ENCODE results near the gene PLAGL1. TPM values are rescaled to one million over a fixed set of nuclear protein-coding genes. Genes with fewer than 3 reads are reported as not detected.
"Not testable (repeated sequence)": the region's sequence is repeated elsewhere in the genome, so short reads cannot be mapped to it uniquely, and the experiment has no call there.

Gene PLAGL1
- polyA plus RNA-seq, 12 donors = 228 to 470 (median 298) TPM

DNA sequence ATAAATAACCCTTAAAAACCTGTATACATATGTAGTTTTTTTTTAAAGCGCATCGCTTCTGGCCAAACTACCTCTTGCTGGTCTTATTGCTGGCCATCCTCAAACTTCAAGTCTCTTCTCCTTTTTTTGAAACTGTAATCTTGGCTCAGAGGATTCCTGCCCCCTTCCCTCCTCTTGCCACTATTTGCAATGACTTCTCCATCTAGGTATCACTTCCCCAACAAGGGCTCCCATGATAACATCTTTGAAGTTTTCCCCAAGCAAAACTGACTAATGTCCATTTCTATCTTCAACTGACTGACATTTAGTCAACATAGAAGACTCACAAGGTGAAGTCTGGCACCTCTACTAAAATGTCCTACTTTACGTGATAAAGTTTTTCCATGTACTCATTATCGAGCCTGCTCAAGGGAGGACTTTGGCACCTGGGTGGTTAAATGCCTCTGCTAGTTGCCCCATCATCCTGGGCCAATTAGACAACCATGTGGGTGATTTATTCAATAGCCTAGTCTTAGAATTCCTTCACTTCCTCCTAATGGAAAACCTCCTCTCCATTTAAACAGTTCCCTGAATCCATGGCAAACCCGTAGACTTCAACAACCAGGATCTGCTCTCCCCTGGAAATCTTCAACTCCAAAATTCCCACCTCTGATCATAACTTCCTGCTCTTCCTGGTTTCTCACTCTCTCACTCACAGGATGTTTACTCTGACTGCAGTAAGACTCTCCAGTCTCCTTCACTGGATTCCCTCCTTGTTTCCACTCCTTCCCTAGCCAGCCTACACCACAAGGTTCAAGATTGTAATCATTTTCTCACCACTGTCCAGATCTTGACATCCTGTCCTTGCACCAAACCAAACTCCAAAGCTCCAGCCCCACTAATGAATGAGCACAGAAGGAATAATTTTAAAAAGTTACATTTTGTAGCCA lies 9.4 kb upstream of the PLAGL1 start:
- no peak for DNase-seq

DNA sequence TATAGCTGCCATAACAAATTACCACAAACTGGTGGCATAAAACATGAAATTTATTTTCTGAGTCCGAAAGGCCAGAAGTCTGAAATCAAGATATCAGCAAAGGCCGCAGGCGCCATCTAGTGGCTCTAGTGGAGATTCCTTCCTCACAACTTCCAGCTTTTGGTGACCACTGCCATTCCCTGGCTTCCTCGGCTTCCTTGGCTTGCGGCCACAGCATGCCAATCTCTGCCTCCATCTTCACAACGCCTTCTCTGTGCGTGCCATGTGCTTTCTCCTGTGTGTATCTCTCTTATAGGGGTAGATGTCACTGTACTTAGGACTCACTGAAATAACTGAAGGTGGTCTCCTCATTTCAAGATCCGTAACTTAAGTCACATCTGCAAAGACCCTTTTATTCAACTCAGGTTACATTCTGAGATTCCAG lies 5.4 kb upstream of the PLAGL1 start:
- peak; percentile 85 for DNase-seq

DNA sequence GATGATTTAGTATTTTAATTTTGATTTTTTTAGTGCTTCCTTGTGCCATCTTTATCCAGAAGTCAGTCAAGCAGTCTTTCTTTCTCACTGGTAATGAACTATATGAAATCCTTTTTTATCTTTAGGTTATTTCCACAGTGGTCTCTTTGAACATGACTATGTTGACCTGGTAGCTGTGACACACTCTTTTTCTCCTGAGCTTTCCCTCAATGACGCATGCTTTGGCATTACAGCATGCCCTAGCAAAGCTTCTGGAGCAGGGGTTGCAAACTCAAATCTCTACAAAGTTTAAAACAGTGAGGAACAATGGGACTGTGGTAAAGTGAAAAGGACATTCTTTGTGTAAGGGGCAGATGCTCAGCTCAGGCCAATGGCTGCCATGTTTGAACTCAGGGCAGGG lies 4.5 kb upstream of the PLAGL1 start:
- no peak for DNase-seq

DNA sequence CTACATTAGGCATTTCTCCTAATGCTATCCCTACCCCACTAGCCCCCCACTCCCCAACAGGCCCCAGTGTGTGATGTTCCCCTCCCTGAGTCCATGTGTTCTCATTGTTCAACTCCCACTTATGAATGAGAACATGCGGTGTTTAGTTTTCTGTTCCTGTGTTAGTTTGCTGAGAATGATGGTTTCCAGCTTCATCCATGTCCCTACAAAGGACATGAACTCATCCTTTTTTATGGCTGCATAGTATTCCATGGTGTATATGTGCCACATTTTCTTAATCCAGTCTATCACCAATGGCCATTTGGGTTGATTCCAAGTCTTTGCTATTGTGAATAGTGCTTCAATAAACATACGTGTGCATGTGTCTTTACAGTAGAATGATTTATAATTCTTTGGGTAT lies 1.6 kb upstream of the PLAGL1 start:
- DNase-seq = not testable (repeated sequence)

DNA sequence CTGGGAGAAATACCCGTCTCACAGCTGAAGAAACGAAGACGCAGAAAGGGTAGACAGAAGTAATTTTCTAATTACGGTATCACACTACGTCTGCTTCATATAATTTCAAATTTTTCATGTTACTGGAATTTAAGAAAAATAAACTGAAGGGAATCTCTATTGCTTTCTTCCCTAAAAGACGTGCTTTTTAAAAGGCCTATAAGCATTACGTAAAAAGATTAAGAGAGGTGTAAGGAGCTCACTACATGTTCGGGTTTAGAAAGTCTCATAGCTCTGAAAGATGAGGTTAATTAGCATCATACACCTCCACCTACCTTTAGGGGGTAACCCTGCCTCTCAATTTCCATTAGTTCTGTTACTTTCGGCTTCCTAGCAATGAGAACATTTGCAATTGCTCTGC lies 787 bp upstream of the PLAGL1 start:
- no peak for DNase-seq

DNA sequence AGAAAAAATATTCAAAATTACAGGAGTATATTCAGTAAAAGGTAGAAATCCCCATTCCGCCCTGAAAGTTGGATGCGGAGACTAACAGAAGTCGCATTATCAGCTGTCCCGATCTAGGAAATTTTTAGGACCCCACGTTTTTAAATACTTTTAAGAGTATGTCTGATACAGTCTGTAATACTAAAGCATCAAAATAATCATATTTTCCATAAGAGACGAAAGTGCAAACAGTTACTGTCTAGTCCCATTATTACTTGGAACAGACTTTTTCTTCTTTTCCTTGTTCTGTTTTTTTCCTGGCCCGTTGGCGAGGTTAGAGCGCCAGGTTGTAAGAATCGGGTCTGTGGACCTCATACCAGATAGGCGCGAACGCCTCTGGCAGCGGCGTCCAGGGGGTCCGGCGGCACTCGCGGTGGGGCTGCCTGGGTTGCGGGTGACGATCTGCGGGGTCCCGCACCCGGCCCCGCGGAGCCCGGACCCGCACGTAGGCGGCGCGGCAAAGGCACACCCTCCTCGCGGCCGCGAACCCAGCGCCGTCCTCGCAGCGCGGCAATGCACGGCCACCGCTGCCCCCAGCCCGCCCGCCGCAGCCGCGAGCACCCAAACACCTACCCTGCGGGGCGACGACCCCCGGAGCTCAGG lies 460 bp downstream of the PLAGL1 start:
- no peak for DNase-seq

DNA sequence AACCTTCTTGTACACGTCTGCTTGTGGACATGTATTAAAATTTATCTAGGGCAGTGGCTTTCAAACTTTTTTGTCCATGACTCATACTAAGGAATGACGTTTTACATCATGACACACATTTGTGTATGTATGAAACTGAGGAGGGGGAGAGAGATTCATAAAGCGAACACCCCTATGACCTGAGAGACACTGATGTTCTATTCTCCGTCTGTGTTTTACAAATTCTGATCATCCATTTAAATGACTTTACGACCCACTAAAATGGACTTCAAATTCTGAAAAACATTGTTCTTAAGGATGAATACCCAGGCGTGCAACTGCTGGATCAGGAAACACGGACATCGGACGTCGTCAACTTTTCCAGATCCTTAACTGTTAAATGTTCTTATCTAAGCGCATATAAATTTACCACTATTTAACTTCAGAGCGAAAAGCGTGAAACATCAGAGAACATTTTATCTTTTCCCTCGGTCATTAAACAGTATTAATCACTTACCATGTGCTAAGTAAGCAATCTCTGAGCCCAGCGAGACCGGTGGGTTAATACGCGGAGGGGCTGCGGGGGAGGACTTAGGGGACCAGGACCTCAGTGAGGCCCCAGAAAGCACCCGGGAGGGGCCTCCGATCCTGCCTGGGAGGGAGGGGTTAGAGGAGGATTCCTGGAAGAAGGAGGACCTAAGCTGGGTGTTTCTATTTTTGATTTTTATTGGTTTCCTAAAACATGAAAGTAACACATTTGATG lies 1.2 kb downstream of the PLAGL1 start:
- DNase-seq = peak; percentile 52

DNA sequence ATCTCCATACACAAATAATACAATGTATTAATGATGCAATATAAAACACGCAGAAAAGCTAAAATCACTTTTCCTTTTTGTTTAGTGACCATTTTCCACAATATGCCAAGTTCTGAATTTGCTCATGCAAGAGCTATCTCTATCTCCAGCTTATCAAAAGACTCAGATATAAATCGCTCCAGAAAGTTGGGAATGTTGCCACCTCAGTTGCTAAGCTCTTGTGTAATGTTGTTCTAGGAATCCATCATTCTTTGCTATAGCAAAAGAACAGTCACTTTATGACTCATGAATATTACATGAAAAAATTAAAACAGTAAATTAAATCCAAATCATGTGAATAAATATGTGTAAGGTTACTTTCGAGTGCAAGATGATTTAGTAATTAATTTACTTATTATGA lies 8.7 kb downstream of the PLAGL1 start:
- DNase-seq = no peak

DNA sequence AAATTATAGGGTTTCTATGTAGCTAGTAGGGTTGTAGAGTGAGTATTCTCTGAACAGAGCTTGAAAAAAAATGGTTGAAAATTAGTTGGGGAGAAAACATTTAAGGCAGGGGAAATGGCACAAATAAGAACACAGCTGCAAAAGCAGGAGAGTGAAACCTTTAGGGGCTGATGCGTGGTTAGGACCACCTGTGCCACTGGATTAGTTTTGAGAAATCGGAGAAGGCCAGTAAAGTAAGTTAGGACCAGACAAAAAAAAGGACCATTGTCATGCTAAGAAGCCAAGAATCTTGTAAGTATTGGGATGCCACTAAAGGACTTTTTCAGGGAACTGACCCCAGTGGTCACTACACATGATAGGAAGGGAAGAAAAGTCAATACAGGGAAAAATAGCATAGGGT lies 9.4 kb downstream of the PLAGL1 start:
- no peak for DNase-seq

DNA sequence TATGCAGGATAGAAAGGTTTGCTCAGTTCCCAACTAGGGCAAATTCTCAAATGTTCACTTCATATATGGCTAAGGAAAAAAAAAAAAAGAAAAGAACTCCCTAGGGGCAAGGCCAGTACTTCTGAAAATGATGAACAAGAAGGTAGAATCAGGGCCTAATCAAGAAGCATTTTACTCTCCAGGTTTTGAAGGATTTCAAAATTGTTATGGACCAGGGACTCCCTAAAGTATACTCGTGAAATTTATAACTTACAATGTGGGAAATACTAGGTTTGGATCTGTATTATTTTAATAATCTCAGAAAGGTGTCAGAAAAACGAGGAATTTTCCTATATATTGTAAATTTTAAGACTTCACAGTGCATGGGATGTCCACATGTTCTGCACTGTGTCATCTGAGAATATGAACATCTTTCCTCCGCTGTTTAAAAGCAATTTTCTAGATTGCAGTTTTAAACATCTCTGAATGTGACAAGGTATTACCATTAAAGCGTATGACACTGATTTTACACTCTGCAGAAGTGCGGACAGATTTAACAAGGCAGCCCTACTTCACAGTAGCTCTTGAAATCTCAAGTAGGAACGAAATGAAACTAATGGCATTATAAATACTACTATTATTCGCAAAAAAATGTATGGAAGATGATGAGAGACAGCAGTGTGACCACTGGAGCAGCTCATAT lies 14.0 kb downstream of the PLAGL1 start:
- DNase-seq = no peak

DNA sequence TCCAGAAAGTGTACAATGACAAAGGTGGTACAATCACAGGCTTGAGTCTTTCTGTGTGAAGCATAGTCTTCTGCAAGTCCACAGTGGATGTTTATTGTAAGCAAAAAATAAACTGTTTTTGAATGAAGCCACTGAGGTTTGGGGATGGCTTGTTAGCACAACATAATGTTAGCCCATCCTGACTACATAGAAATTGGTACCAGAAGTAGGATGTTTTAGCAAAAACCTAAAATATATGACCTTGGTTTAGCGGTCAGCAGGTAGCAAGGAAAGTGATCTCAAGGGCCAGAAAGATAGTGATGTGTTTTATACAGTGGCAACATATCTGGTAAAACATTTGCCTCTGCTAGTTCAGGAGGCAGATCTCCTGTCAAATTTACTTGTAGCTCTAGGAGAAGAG lies 15.8 kb downstream of the PLAGL1 start:
- DNase-seq = no peak

DNA sequence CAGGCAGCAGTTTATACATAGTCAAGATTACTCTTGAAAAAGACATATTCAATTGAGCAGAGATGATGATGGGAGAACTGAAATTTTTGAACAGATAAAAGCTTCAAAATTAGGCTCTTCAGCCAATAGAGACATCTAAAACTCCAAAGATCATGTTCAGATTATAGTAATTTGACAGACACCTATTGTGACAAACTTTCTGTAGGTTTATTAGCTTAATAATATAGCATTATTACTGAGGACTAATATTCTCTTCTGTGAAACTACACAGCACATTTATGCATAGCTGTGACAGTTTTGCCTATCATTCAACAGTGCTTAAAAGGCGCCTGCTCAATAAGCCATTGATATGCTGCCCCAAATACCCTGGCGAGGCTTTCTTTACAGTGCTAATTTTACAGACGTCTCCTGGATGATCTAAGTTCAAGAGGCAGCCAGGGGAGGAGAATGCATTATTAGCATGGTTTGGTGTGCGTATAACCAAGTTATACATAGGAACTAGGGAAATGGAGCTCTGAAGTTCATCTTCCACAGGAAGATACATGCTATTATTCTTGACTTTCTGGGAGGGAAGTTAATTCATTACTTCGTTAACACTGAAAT lies 21.5 kb downstream of the PLAGL1 start:
- DNase-seq = no peak

DNA sequence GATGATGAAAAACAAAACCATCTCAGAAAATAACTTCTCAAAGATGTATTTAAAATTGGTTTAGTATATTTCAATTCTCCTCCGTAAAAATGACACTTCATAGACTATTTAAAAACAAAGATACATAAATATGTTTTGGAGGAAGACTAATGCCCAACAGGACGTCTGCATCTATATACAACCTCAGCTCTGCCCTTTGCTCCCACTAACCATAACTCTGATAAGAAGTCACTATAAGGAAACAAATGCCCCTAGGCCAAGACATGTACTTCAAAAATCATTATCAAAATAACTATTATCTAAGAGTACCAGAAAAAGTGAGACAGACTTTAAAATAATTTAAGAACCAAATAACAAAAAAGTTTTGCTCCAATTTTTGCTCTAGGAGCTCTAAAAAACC lies 23.4 kb downstream of the PLAGL1 start:
- DNase-seq = no peak

DNA sequence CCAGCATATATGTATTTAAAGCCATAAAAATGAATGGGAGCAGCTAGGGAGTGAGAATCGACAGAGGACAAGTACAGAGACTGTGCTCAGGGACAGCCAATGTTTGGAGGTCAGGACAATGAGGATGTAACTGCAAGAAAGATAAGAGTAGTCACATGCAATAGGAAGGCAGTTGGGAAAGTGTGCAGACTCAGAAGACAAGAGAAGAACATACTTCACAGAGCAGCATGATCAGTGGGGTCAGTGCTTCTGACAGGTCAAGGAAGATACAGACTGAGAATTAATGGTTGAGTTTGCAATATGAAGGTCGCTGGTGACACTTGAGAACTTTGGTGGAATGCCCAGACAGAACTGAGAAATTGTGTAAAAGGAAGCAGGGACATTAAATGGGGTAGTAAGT lies 25.1 kb downstream of the PLAGL1 start:
- no peak for DNase-seq

DNA sequence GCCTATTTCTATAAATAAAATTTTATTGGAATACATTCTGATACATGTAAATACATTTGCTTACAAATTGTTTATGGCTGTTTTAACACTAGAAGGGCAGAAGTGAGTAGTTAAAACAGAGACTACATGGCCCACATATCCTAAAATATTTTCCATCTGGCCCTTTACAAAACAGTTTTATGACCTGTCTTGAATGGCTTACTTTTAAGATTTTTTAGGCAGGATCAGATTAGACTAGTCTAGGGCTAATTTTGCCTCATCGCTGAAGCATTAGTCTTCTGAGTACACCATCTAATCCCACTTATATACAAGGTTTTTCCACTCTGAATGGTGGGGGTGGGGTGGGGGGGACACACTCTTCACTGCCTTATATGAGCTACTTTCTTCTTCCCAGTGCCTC lies 27.1 kb downstream of the PLAGL1 start:
- DNase-seq = no peak

DNA sequence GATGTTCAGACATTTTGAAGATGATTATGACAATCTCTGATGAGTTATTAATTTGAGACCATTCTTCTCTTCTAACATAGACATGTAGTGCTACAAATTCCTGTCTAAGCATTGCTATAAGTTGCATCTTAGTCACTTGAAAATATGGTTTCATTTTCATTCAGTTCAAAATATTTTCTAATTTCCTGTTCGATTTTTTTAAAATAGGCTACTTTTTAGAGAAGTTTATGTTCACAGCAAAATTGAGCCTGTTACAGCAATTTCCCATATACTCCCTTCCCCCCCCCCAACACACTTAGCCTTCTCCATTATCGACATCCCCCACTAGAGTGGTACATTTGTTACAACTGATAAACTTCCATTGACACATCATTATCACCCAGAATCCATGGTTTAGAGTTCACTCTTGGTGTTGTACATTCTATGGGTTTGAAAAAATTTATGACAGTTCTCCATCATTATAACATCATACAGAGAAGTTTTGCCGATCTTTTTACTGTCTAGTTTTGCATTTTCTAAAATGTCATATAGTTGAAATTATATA lies 31.2 kb downstream of the PLAGL1 start:
- DNase-seq = no peak

DNA sequence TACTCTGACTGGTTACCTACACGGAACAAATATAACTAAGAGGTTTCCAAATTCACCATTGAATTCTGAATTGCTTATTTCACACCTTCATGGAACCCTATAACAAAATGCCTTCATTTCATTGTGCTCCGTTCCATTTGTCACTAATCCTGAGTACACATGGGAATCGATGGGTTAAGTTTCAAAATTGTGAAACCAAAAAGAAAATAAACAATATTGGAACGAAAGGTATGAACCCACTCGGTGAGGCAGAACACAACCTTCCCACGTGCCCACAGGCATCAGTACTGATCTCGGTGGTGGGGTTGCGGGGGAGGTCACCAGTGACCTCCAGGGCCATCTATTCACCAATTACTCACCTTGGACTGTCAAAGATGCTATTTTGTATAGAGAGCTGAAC lies 34.0 kb downstream of the PLAGL1 start:
- no peak for DNase-seq

DNA sequence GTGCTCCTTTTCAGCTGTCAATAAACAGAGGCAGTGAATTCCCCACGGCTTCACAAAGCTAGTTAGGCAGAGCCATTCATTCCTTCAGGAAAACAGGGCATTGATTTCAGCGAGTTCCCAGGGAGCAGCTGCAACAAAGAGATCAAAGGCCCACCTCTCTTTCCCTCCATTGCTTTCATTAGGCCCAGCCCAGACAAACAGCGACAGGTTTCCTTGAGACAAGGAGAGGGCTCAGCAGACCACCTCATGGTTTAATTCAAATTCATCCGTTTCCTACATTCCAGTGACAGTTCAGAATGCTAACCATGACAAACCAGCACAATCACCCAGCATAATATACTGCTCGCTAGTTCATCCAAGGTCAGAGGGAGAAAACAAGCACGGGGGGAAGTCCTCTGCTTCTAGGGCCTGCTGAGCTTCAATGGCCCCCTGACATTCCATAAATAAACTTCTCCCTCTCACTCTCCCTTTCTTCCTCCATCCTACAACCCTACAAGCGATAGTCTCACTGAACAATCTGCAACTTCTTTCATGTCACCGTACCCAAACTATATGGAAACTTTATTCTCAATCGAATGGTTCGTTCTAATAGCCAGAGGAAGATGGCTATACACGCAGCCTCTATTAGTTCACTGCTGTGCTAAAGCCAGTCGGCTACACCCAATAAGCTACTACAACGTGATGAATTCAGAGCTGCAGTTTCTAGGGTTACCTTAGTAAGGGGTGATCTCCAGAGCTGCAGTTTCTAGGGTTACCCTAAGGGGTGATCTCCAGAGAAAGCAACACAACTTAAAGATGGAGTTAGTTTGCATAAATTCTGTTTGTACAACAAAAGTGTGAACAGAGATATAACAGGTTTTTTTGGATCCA lies 34.7 kb downstream of the PLAGL1 start:
- no peak for DNase-seq

DNA sequence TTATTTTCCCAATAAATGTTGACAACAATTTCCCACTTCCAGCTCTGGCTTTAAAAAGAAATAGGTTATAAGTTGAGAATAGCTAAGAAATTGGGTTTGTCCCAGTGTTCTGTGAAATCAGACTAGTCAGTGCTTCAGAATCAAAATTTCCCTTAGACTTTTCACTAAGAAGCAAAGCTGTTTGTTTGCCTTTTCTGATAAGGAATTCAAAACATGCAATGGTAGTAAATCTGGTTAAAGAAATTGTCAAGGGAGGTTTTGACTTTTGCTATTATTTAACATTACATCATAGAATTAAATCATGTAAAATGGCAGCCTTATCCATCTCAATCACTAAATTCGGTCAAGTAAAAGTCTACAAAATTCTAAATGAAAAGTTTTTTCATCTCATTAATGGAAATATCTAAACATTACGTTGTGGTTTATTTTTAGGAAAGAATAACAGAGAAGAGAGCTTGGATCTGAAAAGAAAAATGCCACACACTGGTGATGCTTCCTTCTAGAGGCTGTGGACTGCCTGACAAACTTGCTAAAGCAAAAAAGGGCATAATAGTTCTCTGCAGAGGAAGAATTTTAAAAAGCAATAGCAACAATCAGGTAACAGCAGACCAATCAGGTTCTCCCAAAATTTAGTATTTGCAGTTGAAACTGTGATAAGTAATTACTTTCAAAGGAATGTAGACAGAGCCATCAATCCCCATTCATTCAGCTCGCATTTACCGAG lies 36.4 kb downstream of the PLAGL1 start:
- DNase-seq = no peak

Data from muscle of arm (tissue), 12 donors.